Measurements from ENCODE around the gene ANKS6.

DNA sequence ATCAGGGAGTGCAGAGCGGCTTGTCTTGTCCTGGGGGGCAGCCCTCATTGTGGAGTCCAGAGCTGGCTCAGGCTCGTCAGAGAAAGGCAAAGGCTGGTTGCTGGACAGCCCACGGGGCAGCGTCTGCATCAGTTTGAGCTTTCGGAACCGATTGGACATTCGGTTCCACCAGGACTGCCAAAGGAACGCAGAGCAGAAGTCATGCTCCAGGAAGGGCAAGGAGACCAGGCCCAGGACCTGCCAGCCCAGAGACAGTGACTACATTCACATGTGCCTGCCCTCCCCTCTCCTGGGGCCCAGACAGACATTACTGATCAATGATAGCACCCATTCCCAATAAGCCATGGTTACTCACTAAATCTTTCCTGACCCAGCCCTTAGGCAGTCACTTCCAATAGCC is 18.1 kb downstream of the ANKS6 start:
- no peak for TF ChIP-seq POLR2A (IDR thresholded peaks at IDR 0.05; ENCODE audit: low read depth, low read length)
- no peak for TF ChIP-seq POLR2AphosphoS5 (IDR thresholded peaks at IDR 0.05; ENCODE audit: low read depth, low read length)
- no peak for TF ChIP-seq TAF1 (IDR thresholded peaks at IDR 0.05; ENCODE audit: borderline replicate concordance, low read depth, low read length)

All from GM12892 (cell line).